ENCODE data around the gene CFAP251. TPM values are rescaled to one million over a fixed set of nuclear protein-coding genes. Genes with fewer than 3 reads are reported as not detected.

Gene CFAP251
- total RNA-seq, 2 experiments from 2014 or later, result 2.0 to 2.9 TPM

- Mint-ChIP-seq H3K4me1 (ENCODE audit: low read depth) (peaks cover 11% of the 10 kb centered on the region), H3K9me3 (peaks cover 2% of the 10 kb centered on the region), H3K27me3 (peaks cover 13% of the 10 kb centered on the region), H3K36me3 (ENCODE audit: low read depth) (peaks cover 2% of the 10 kb centered on the region), H3K4me3 (peak overlapping the region; percentile 92), H3K27ac (peak overlapping the region; percentile 71)
- POLR2A ChIA-PET, result interaction anchor here (0.9 to 1.4 kb wide), 5 partner anchors 9 to 42 kb away, joined by 3 to 5 read pairs (median 4); no protein-coding TSS in a partner anchor
- ATAC-seq, result no peak
- peak; percentile 35 for DNase-seq
- no peak for TF ChIP-seq CTCF (IDR thresholded peaks at IDR 0.05)
- intact Hi-C loops (cut with micrococcal nuclease), result no loop called here
- CTCF ChIA-PET, result interaction anchor here (0.7 to 1.8 kb wide), 7 partner anchors 10 to 227 kb away, joined by 3 to 8 read pairs (median 3); partner anchors contain the start of genes CFAP251, PSMD9 and RHOF
Observed at GRCh38 chr12:122021193-122021821, 102.9 kb downstream of the CFAP251 start.

GRCh38 chr12:122021822-122022392 lies 103.5 kb downstream of the CFAP251 start, which contains the start of gene BCL7A:
Gene BCL7A, plus strand, starts transcription at chr12:122021884. Its CDS starts 208 bp downstream, at chr12:122022092.
- Mint-ChIP-seq H3K36me3 (ENCODE audit: low read depth) (peaks cover 2% of the 10 kb centered on the region), H3K4me1 (ENCODE audit: low read depth) (peaks cover 11% of the 10 kb centered on the region), H3K27ac (peak within 1 kb of the TSS; percentile 87), H3K27me3 (peaks cover 13% of the 10 kb centered on the region), H3K9me3 (peaks cover 2% of the 10 kb centered on the region), H3K4me3 (peak within 1 kb of the TSS; percentile 92)
- POLR2A ChIA-PET, result interaction anchor here (1.3 to 1.9 kb wide), 3 partner anchors 10 to 30 kb away, joined by 4 to 6 read pairs (median 4); no protein-coding TSS in a partner anchor
- TF ChIP-seq CTCF (IDR thresholded peaks at IDR 0.05), result no peak
- CTCF ChIA-PET, result interaction anchor here (1.2 to 1.8 kb wide), 3 partner anchors 10 to 104 kb away, joined by 3 to 8 read pairs (median 4); partner anchors contain the start of gene CFAP251
- ATAC-seq (peak; percentile 85), DNase-seq (peak; percentile 70)
- intact Hi-C loops (cut with micrococcal nuclease), result no loop called here

- H3K27ac Mint-ChIP-seq, result peak overlapping the region; percentile 72
- H3K9me3 Mint-ChIP-seq, result peaks cover 2% of the 10 kb centered on the region
- peaks cover 2% of the 10 kb centered on the region for H3K36me3 Mint-ChIP-seq (ENCODE audit: low read depth)
- ChIA-PET POLR2A (interaction anchor here (0.6 to 2.3 kb wide), 6 partner anchors 16 to 114 kb away, joined by 3 to 11 read pairs (median 4); no protein-coding TSS in a partner anchor), CTCF (interaction anchor here (1.1 to 1.9 kb wide), 4 partner anchors 10 to 229 kb away, joined by 3 to 5 read pairs (median 4); partner anchors contain the start of genes CFAP251 and RHOF)
- H3K4me3 Mint-ChIP-seq, result peak overlapping the region; percentile 80
- peak; percentile 27 for ATAC-seq
- H3K4me1 Mint-ChIP-seq (ENCODE audit: low read depth), result peaks cover 11% of the 10 kb centered on the region
- peaks cover 13% of the 10 kb centered on the region for H3K27me3 Mint-ChIP-seq
- DNase-seq, result peak; percentile 51
- no peak for TF ChIP-seq CTCF (IDR thresholded peaks at IDR 0.05)
- intact Hi-C loops (cut with micrococcal nuclease), result no loop called here
Observed at GRCh38 chr12:122022393-122023338, 104.3 kb downstream of the CFAP251 start.

- peak; percentile 69 for DNase-seq
- no peak for TF ChIP-seq CTCF (IDR thresholded peaks at IDR 0.05)
- Mint-ChIP-seq H3K4me1 (ENCODE audit: low read depth) (peaks cover 16% of the 10 kb centered on the region), H3K27me3 (peaks cover 13% of the 10 kb centered on the region), H3K4me3 (peak overlapping the region; percentile 80), H3K36me3 (ENCODE audit: low read depth) (peaks cover 2% of the 10 kb centered on the region), H3K27ac (peak overlapping the region; percentile 72), H3K9me3 (peaks cover under 1% of the 10 kb centered on the region)
- POLR2A ChIA-PET, result interaction anchor here (0.6 to 2.3 kb wide), 6 partner anchors 17 to 115 kb away, joined by 3 to 11 read pairs (median 4); no protein-coding TSS in a partner anchor
- CTCF ChIA-PET, result interaction anchor here (1.1 to 1.9 kb wide), 4 partner anchors 9 to 230 kb away, joined by 3 to 5 read pairs (median 4); partner anchors contain the start of genes CFAP251 and RHOF
- intact Hi-C loops (cut with micrococcal nuclease), result no loop called here
- ATAC-seq, result peak; percentile 21
Observed at GRCh38 chr12:122023339-122024131, 105.1 kb downstream of the CFAP251 start.

Measured in activated CD8-positive, alpha-beta T cell treated with anti-CD3 and anti-CD28 coated beads for 36 hours (primary cell).